CD14-positive monocyte (primary cell): ENCODE data around the gene STPG1. TPM values are rescaled to one million over a fixed set of nuclear protein-coding genes. Genes with fewer than 3 reads are reported as not detected.

Experiments
- DNase-seq, 3 donors: peaks; one replicate each; pipeline ENCODE4 v3.0.0-alpha.2; 2011 to 2022
- H2AFZ ChIP-seq: 2 replicates; pipeline ENCODE4 v1.6.0; 2012; ENCODE audit warnings: mild to moderate bottlenecking, low read depth, low read length, inconsistent platforms; ENCODE audit not compliant: insufficient read depth, poor library complexity, severe bottlenecking
- H3K27ac ChIP-seq, 2 donors: 1 replicate in 1 of 2; 2 replicates in 1 of 2; pipeline ENCODE4 v1.5.1; 2012 to 2013; ENCODE audit warnings: low read length in 2 of 2, control low read depth in 1 of 2, inconsistent platforms in 1 of 2, low read depth in 1 of 2, mild to moderate bottlenecking in 1 of 2
- H3K27me3 ChIP-seq, 2 donors: one replicate each; pipeline versions ENCODE4 v1.6.0 to v1.6.1; 2011 to 2013; ENCODE audit warnings: low read length in 2 of 2; ENCODE audit not compliant: control insufficient read depth in 2 of 2, insufficient read depth in 2 of 2
- H3K36me3 ChIP-seq, 2 donors: replicated peaks in 1 of 2; 1 replicate in 1 of 2; 2 replicates in 1 of 2; pipeline versions ENCODE4 v1.5.1 to v1.6.1; 2012 to 2013; ENCODE audit warnings: low read length in 2 of 2, control low read depth in 1 of 2, inconsistent platforms in 1 of 2, mild to moderate bottlenecking in 1 of 2; ENCODE audit not compliant: insufficient read depth in 2 of 2, control insufficient read depth in 1 of 2
- H3K4me1 ChIP-seq, 2 donors: 1 replicate in 1 of 2; 2 replicates in 1 of 2; pipeline versions ENCODE4 v1.5.1 to v1.6.1; 2012 to 2013; ENCODE audit warnings: low read length in 2 of 2, control low read depth in 1 of 2, inconsistent platforms in 1 of 2, mild to moderate bottlenecking in 1 of 2, moderate library complexity in 1 of 2; ENCODE audit not compliant: insufficient read depth in 2 of 2, control insufficient read depth in 1 of 2
- H3K4me2 ChIP-seq: replicated peaks from 2 replicates; pipeline ENCODE3; 2012; ENCODE audit warnings: low read length, moderate library complexity, mild to moderate bottlenecking; ENCODE audit not compliant: poor library complexity, severe bottlenecking; ENCODE audit errors: extremely low read depth
- H3K4me3 ChIP-seq, 3 experiments: fragments of 200-600 bp in 1 of 3; sonication (generic) in 1 of 3; replicated peaks in 1 of 3; 1 replicate in 2 of 3; 2 replicates in 1 of 3; pipeline ENCODE4 v1.5.1; 2011 to 2013; ENCODE audit warnings: low read length in 3 of 3, mild to moderate bottlenecking in 3 of 3, control low read depth in 2 of 3, low read depth in 2 of 3, inconsistent platforms in 1 of 3, moderate library complexity in 1 of 3
- H3K79me2 ChIP-seq: 2 replicates; pipeline ENCODE4 v1.6.0; 2012; ENCODE audit warnings: mild to moderate bottlenecking, control low read depth, inconsistent platforms, low read length, moderate library complexity; ENCODE audit not compliant: insufficient read depth
- H3K9ac ChIP-seq: 2 replicates; pipeline ENCODE4 v1.6.0; 2017; ENCODE audit warnings: low read length, mild to moderate bottlenecking; ENCODE audit not compliant: insufficient read depth, poor library complexity, severe bottlenecking
- H3K9me3 ChIP-seq, 2 donors: replicated peaks in 1 of 2; 1 replicate in 1 of 2; 2 replicates in 1 of 2; pipeline versions ENCODE4 v1.5.1 to v1.6.1; 2012 to 2013; ENCODE audit warnings: low read length in 2 of 2, control low read depth in 1 of 2; ENCODE audit not compliant: control insufficient read depth in 1 of 2, insufficient read depth in 1 of 2
- H4K20me1 ChIP-seq: 2 replicates; pipeline ENCODE4 v1.6.0; 2012; ENCODE audit warnings: mild to moderate bottlenecking, low read length, control low read depth, moderate library complexity; ENCODE audit not compliant: insufficient read depth
- H3K27ac Mint-ChIP-seq, 7 donors: one replicate each; pipeline ENCODE4 v1.8.0; 2020; ENCODE audit warnings: mild to moderate bottlenecking in 7 of 7, mixed read lengths in 7 of 7, moderate library complexity in 6 of 7, inconsistent platforms in 2 of 7
- H3K27me3 Mint-ChIP-seq, 3 donors: one replicate each; pipeline ENCODE4 v1.8.0; 2021 to 2022; ENCODE audit warnings: low read depth in 3 of 3, mild to moderate bottlenecking in 3 of 3, mixed read lengths in 3 of 3, moderate library complexity in 3 of 3, inconsistent platforms in 1 of 3
- H3K36me3 Mint-ChIP-seq, 2 donors: one replicate each; pipeline ENCODE4 v1.8.0; 2020; ENCODE audit warnings: mixed read lengths in 2 of 2, inconsistent platforms in 1 of 2, mild to moderate bottlenecking in 1 of 2
- H3K4me1 Mint-ChIP-seq: one replicate; pipeline ENCODE4 v1.8.0; 2020; ENCODE audit warnings: mild to moderate bottlenecking, mixed read lengths
- H3K4me3 Mint-ChIP-seq, 2 donors: one replicate each; pipeline ENCODE4 v1.8.0; 2020; ENCODE audit warnings: mild to moderate bottlenecking in 2 of 2, mixed read lengths in 2 of 2, moderate library complexity in 1 of 2
- H3K9me3 Mint-ChIP-seq, 7 donors: one replicate each; pipeline ENCODE4 v1.8.0; 2020 to 2022; ENCODE audit warnings: mixed read lengths in 7 of 7, mild to moderate bottlenecking in 6 of 7, moderate library complexity in 6 of 7, inconsistent platforms in 2 of 7
- CTCF ChIP-seq: fragments of 200-600 bp; IDR thresholded peaks from one replicate; pipeline ENCODE4 v1.8.0; 2022; ENCODE audit warnings: antibody characterized with exemption, mild to moderate bottlenecking
- WGBS: methylation state at CpG from one replicate; pipeline ENCODE4 v1.1.5; 2013; ENCODE audit warnings: missing lambda C conversion rate; ENCODE audit not compliant: insufficient coverage; 5-methylcytosine and 5-hydroxymethylcytosine counted together
- intact Hi-C, 2 donors: fragments of 100-400 bp; cut with micrococcal nuclease; formaldehyde crosslinking; loops; one replicate each; pipeline versions ENCODE4 v1.15.0 to v1.15.1; 2023
- polyA plus RNA-seq, 3 donors: library from polyadenylated mRNA; depleted of rRNA in 1 of 3; unstranded in 2 of 3; stranded (reverse) in 1 of 3; fragments of 300-500 nt in 2 of 3; fragments of >200 nt in 1 of 3; fragmentation: Illumina TruSeq in 2 of 3; gene quantifications; 1 replicate in 2 of 3; 2 replicates in 1 of 3; pipeline ENCODE4 v1.2.3, GENCODE V29; 2012 to 2021

STPG1 gene
- polyA plus RNA-seq, 3 donors = 0.57 to 0.85 (median 0.60) TPM

- H3K4me1 Mint-ChIP-seq = peaks cover 15% of the 10 kb centered on the region
- peaks cover 13 to 15% of the 10 kb centered on the region in 2 donors for H3K4me1 ChIP-seq
- no peak overlapping the region for H3K4me3 ChIP-seq
- TF ChIP-seq CTCF = no peak
- no peaks in the 10 kb centered on the region for H3K79me2 ChIP-seq
- peaks cover 0 to 6% of the 10 kb centered on the region in 2 donors for H3K36me3 Mint-ChIP-seq
- H4K20me1 ChIP-seq = no peaks in the 10 kb centered on the region
- no peaks in the 10 kb centered on the region for H3K27me3 Mint-ChIP-seq
- H3K36me3 ChIP-seq = no peaks in the 10 kb centered on the region
- peak overlapping the region in 1 of 7 donors; percentile 3 for H3K27ac Mint-ChIP-seq
- no peak overlapping the region for H3K4me3 Mint-ChIP-seq
- no peaks in the 10 kb centered on the region for H3K9me3 ChIP-seq
- intact Hi-C loops = no loop called here
- 100% methylated on average over 1 of the region's 7 CpGs for WGBS
- no peak for DNase-seq
- H3K27me3 ChIP-seq = no peaks in the 10 kb centered on the region
- no peak overlapping the region for H2AFZ ChIP-seq
- H3K9ac ChIP-seq = no peak overlapping the region
- no peak overlapping the region for H3K27ac ChIP-seq
- H3K9me3 Mint-ChIP-seq = no peaks in the 10 kb centered on the region
- H3K4me2 ChIP-seq = no peak overlapping the region
Observed at GRCh38 chr1:24363994-24364393, 49.6 kb downstream of the STPG1 start.

- Histone ChIP-seq H2AFZ (no peak overlapping the region), H3K79me2 (no peaks in the 10 kb centered on the region), H3K36me3 (no peaks in the 10 kb centered on the region), H3K4me2 (no peak overlapping the region), H3K9me3 (no peaks in the 10 kb centered on the region), H3K4me1 (peaks cover 13 to 15% of the 10 kb centered on the region in 2 donors), H3K9ac (no peak overlapping the region), H3K4me3 (no peak overlapping the region), H4K20me1 (no peaks in the 10 kb centered on the region), H3K27ac (no peak overlapping the region), H3K27me3 (no peaks in the 10 kb centered on the region)
- Mint-ChIP-seq H3K4me3 (no peak overlapping the region), H3K36me3 (peaks cover 0 to 4% of the 10 kb centered on the region in 2 donors), H3K27me3 (no peaks in the 10 kb centered on the region), H3K4me1 (peaks cover 15% of the 10 kb centered on the region), H3K9me3 (no peaks in the 10 kb centered on the region), H3K27ac (no peak overlapping the region)
- DNase-seq = no peak
- no peak for TF ChIP-seq CTCF
- intact Hi-C loops = no loop called here
- 89% methylated on average over 2 of the region's 4 CpGs for WGBS
Observed at GRCh38 chr1:24362982-24363614, 50.5 kb downstream of the STPG1 start.
